GM23338 (cell line): ENCODE data around the gene DBET. TPM values are rescaled to one million over a fixed set of nuclear protein-coding genes. Genes with fewer than 3 reads are reported as not detected.
A peak's percentile ranks its signal among the peaks of the same experiment; 100 is the strongest.

Experiments
- ATAC-seq: fragments of 200-7000 bp; cut with Tn5 transposase; 3 replicates; pipeline ENCODE4 v1.9.1; 2020
- DNase-seq: peaks from one replicate; pipeline ENCODE4 v3.0.0-alpha.2; 2015; ENCODE audit warnings: low spot score
- H2AFZ ChIP-seq: fragments of 200-600 bp; sonication (generic); 2 replicates; pipeline ENCODE4 v1.8.0; 2016; ENCODE audit warnings: antibody characterized with exemption, mild to moderate bottlenecking, moderate library complexity
- H3F3A ChIP-seq: fragments of 200-600 bp; sonication (generic); replicated peaks from 2 replicates; pipeline ENCODE4 v1.8.0; 2017; ENCODE audit warnings: antibody characterized with exemption, mixed run types, low read depth
- H3K27ac ChIP-seq: fragments of 200-600 bp; sonication (generic); 2 replicates; pipeline ENCODE4 v1.6.1; 2016; ENCODE audit warnings: low read depth
- H3K27me3 ChIP-seq: fragments of 200-600 bp; sonication (generic); 2 replicates; pipeline ENCODE4 v1.8.0; 2016; ENCODE audit warnings: mild to moderate bottlenecking, mixed run types, moderate library complexity; ENCODE audit not compliant: insufficient read depth
- H3K36me3 ChIP-seq: fragments of 200-600 bp; sonication (generic); 2 replicates; pipeline ENCODE4 v1.8.0; 2016; ENCODE audit warnings: mild to moderate bottlenecking; ENCODE audit not compliant: insufficient read depth
- H3K4me1 ChIP-seq: fragments of 200-600 bp; sonication (generic); 2 replicates; pipeline ENCODE4 v1.8.0; 2016; ENCODE audit warnings: mild to moderate bottlenecking, moderate library complexity; ENCODE audit not compliant: insufficient read depth
- H3K4me2 ChIP-seq: fragments of 200-600 bp; sonication (generic); 2 replicates; pipeline ENCODE4 v1.7.1; 2017; ENCODE audit warnings: mixed run types
- H3K4me3 ChIP-seq: fragments of 200-600 bp; sonication (generic); 2 replicates; pipeline ENCODE4 v1.6.1; 2016; ENCODE audit warnings: mixed run types
- H3K79me2 ChIP-seq: fragments of 200-600 bp; sonication (generic); replicated peaks from 2 replicates; pipeline ENCODE4 v1.8.0; 2017; ENCODE audit warnings: mild to moderate bottlenecking; ENCODE audit not compliant: insufficient read depth
- H3K9me2 ChIP-seq: fragments of 200-600 bp; sonication (generic); 2 replicates; pipeline ENCODE4 v1.8.0; 2017; ENCODE audit not compliant: insufficient read depth
- H4K20me1 ChIP-seq: fragments of 200-600 bp; sonication (generic); replicated peaks from 2 replicates; pipeline ENCODE4 v1.8.0; 2017; ENCODE audit warnings: mild to moderate bottlenecking; ENCODE audit not compliant: insufficient read depth
- H3K27ac Mint-ChIP-seq: 2 replicates; pipeline ENCODE4 v1.8.0; 2020; ENCODE audit warnings: inconsistent platforms, mild to moderate bottlenecking, moderate library complexity, mixed read lengths
- H3K27me3 Mint-ChIP-seq: 3 replicates; pipeline ENCODE4 v1.8.0; 2022; ENCODE audit warnings: low read depth, mild to moderate bottlenecking, moderate library complexity, mixed read lengths, inconsistent platforms; ENCODE audit not compliant: insufficient read depth, poor library complexity
- H3K36me3 Mint-ChIP-seq: 3 replicates; pipeline ENCODE4 v1.8.0; 2021; ENCODE audit warnings: low read depth, mild to moderate bottlenecking, inconsistent platforms, moderate library complexity, mixed read lengths
- H3K4me1 Mint-ChIP-seq: 3 replicates; pipeline ENCODE4 v1.8.0; 2020; ENCODE audit warnings: mild to moderate bottlenecking, inconsistent platforms, mixed read lengths
- H3K4me3 Mint-ChIP-seq: 3 replicates; pipeline ENCODE4 v1.8.0; 2021; ENCODE audit warnings: moderate library complexity, mild to moderate bottlenecking, inconsistent platforms, mixed read lengths
- H3K9me3 Mint-ChIP-seq: 3 replicates; pipeline ENCODE4 v1.8.0; 2020; ENCODE audit warnings: moderate library complexity, mild to moderate bottlenecking, inconsistent platforms, mixed read lengths
- CREB1 ChIP-seq: fragments of 250-450 bp; sonication (Bioruptor Pico); IDR thresholded peaks from 2 replicates; pipeline ENCODE4 v1.5.0; 2020; ENCODE audit warnings: low read depth, mild to moderate bottlenecking, moderate library complexity
- CTCF ChIP-seq, 2 experiments: fragments of 200-600 bp in 1 of 2; sonication (generic) in 1 of 2; conservative IDR thresholded peaks; 2 replicates each; pipeline versions ENCODE4 v1.5.1 to v1.6.1; 2016 to 2017; ENCODE audit warnings: antibody characterized with exemption in 2 of 2, low read depth in 2 of 2, mild to moderate bottlenecking in 2 of 2, moderate library complexity in 1 of 2
- EZH2 ChIP-seq: fragments of 200-600 bp; sonication (generic); IDR thresholded peaks from one replicate; pipeline ENCODE4 v1.8.0; 2017; ENCODE audit warnings: antibody characterized with exemption, mild to moderate bottlenecking, low read depth; ENCODE audit not compliant: unreplicated experiment
- EZH2phosphoT487 ChIP-seq: fragments of 200-600 bp; sonication (generic); IDR thresholded peaks from one replicate; pipeline ENCODE4 v1.8.1; 2018; ENCODE audit warnings: antibody characterized with exemption; ENCODE audit not compliant: unreplicated experiment
- polyA plus RNA-seq: library from polyadenylated mRNA; unstranded; fragments of >200 nt; fragmentation: Nextera tagmentation; extraction: Ambion mirVana; gene quantifications from 2 replicates; pipeline ENCODE4 v1.2.1, GENCODE V29; 2016
- total RNA-seq: library from RNA; depleted of rRNA; stranded (reverse); fragments of >200 nt; shearing (Covaris generic); gene quantifications from 2 replicates; pipeline ENCODE4 v1.2.3, GENCODE V29; 2014

DBET gene
- total and polyA plus RNA-seq, 2 experiments from 2014 or later = 0.08 TPM; not detected in 1

GRCh38 chr4:190015538-190016368, 48.5 kb upstream of the DBET start (continued):
- TF ChIP-seq EZH2 = peak; percentile 88

GRCh38 chr4:190016369-190017289, 47.7 kb upstream of the DBET start:
- Mint-ChIP-seq H3K36me3 (peaks cover 15% of the 10 kb centered on the region), H3K4me3 (peak overlapping the region; percentile 77), H3K4me1 (peaks cover 44% of the 10 kb centered on the region), H3K27ac (no peak overlapping the region), H3K27me3 (peaks cover 84% of the 10 kb centered on the region), H3K9me3 (peaks cover 50% of the 10 kb centered on the region)
- Histone ChIP-seq H3K4me3 (peak overlapping the region; percentile 54), H4K20me1 (peaks cover 5% of the 10 kb centered on the region; the same call in 1 of the 2 replicates), H3K9me2 (no peaks in the 10 kb centered on the region), H3K4me1 (peaks cover 10% of the 10 kb centered on the region), H3K79me2 (no peaks in the 10 kb centered on the region), H3F3A (0 out of 2 replicates have a peak, but pooled peaks cover 2% of the 10 kb centered on the region), H2AFZ (no peak overlapping the region), H3K36me3 (no peaks in the 10 kb centered on the region), H3K27me3 (peaks cover 100% of the 10 kb centered on the region), H3K27ac (no peak overlapping the region), H3K4me2 (peak overlapping the region; percentile 79)
- TF ChIP-seq EZH2 = peak; percentile 91
- no peak for TF ChIP-seq CREB1 (CRISPR knock-in tag)
- ATAC-seq (no peak), DNase-seq (no peak)

- Mint-ChIP-seq H3K36me3 (peaks cover 15% of the 10 kb centered on the region), H3K4me1 (peaks cover 44% of the 10 kb centered on the region), H3K4me3 (peak overlapping the region; percentile 77), H3K27ac (no peak overlapping the region), H3K9me3 (peaks cover 52% of the 10 kb centered on the region), H3K27me3 (peaks cover 85% of the 10 kb centered on the region)
- Histone ChIP-seq H2AFZ (peak overlapping the region; percentile 47; the same call in 1 of the 2 replicates), H4K20me1 (peaks cover 5% of the 10 kb centered on the region; the same call in 1 of the 2 replicates), H3K27me3 (peaks cover 92% of the 10 kb centered on the region), H3K36me3 (no peaks in the 10 kb centered on the region), H3K4me1 (peaks cover 10% of the 10 kb centered on the region), H3K4me3 (peak overlapping the region; percentile 54), H3K9me2 (no peaks in the 10 kb centered on the region), H3K4me2 (peak overlapping the region; percentile 76), H3K27ac (no peak overlapping the region), H3F3A (0 out of 2 replicates have a peak, but pooled peaks cover 2% of the 10 kb centered on the region), H3K79me2 (no peaks in the 10 kb centered on the region)
- peak; percentile 68 for TF ChIP-seq EZH2phosphoT487
- TF ChIP-seq CTCF (conservative IDR thresholded peaks at IDR 0.05; ENCODE audit: low read depth in 2 of 2) = no peak
- TF ChIP-seq EZH2 = peak; percentile 88
- ATAC-seq (peak; percentile 10), DNase-seq (peak; percentile 54)
These were observed 46.7 kb upstream of the DBET start for GRCh38 chr4:190017357-190018200.
